Measurements from ENCODE around the gene FBF1. TPM values are rescaled to one million over a fixed set of nuclear protein-coding genes. Genes with fewer than 3 reads are reported as not detected.

The FBF1 gene
- total RNA-seq, 6 experiments from 2014 or later, result 0.86 to 3.1 (median 2.7) TPM

- no peak for TF ChIP-seq POLR2A (IDR thresholded peaks at IDR 0.05)
- TF ChIP-seq CTCF (IDR thresholded peaks at IDR 0.05), result no peak
- intact Hi-C loops (cut with DNase I), result no loop called here
Observed at GRCh38 chr17:75914643-75915267, 26.1 kb downstream of the FBF1 start.

GRCh38 chr17:75913537-75914210, 27.2 kb downstream of the FBF1 start:
- WGBS (ENCODE audit: insufficient coverage, low coverage, low lambda C conversion rate, missing lambda C conversion rate), result 88% methylated on average over 5 of the region's 32 CpGs
- no peaks in the 10 kb centered on the region for H3K36me3 ChIP-seq
- ATAC-seq, result peak in 1 of 4 donors; percentile 6
- no peak for TF ChIP-seq POLR2A (IDR thresholded peaks at IDR 0.05)
- TF ChIP-seq CTCF (IDR thresholded peaks at IDR 0.05), result no peak
- no peaks in the 10 kb centered on the region for H3K27me3 ChIP-seq
- no peak for DNase-seq
- H3K27ac ChIP-seq, result no peak overlapping the region
- intact Hi-C loops (cut with DNase I), result no loop called here
- H3K9me3 ChIP-seq, result no peaks in the 10 kb centered on the region
- H3K4me3 ChIP-seq, result no peak overlapping the region
- no peaks in the 10 kb centered on the region for H3K4me1 ChIP-seq

More at GRCh38 chr17:75914643-75915267, 26.1 kb downstream of the FBF1 start:
- Histone ChIP-seq H3K36me3 (no peaks in the 10 kb centered on the region), H3K9me3 (no peaks in the 10 kb centered on the region), H3K4me1 (no peaks in the 10 kb centered on the region), H3K4me3 (no peak overlapping the region), H3K27ac (no peak overlapping the region), H3K27me3 (no peaks in the 10 kb centered on the region)
- WGBS (ENCODE audit: insufficient coverage, low coverage, low lambda C conversion rate, missing lambda C conversion rate), result 100% methylated on average over 1 of the region's 34 CpGs
- no peak for DNase-seq
- no peak for ATAC-seq

GRCh38 chr17:75910699-75911098, 30.1 kb downstream of the FBF1 start:
- Histone ChIP-seq H3K9me3 (no peaks in the 10 kb centered on the region), H3K27ac (no peak overlapping the region), H3K27me3 (no peaks in the 10 kb centered on the region), H3K4me1 (peaks cover 0 to under 1% (median 0%) of the 10 kb centered on the region in 4 donors), H3K4me3 (no peak overlapping the region), H3K36me3 (no peaks in the 10 kb centered on the region)
- intact Hi-C loops (cut with DNase I), result no loop called here
- TF ChIP-seq CTCF (IDR thresholded peaks at IDR 0.05) (no peak), POLR2A (IDR thresholded peaks at IDR 0.05) (no peak)
- DNase-seq, result no peak
- 83% methylated on average over 1 of the region's 6 CpGs for WGBS (ENCODE audit: insufficient coverage, low coverage, low lambda C conversion rate, missing lambda C conversion rate)
- no peak for ATAC-seq

- H3K27ac ChIP-seq, result no peak overlapping the region
- peaks cover 0 to 6% (median 0%) of the 10 kb centered on the region in 4 donors for H3K4me1 ChIP-seq
- H3K4me3 ChIP-seq, result no peak overlapping the region
- WGBS (ENCODE audit: insufficient coverage, low coverage, low lambda C conversion rate, missing lambda C conversion rate), result 90% methylated on average over 5 of the region's 11 CpGs
- no peaks in the 10 kb centered on the region for H3K36me3 ChIP-seq
- H3K27me3 ChIP-seq, result no peaks in the 10 kb centered on the region
- intact Hi-C loops (cut with DNase I), result loop anchor here (5.0 kb wide), 1 partner anchor 97 kb away; no protein-coding TSS in a partner anchor
- TF ChIP-seq CTCF (IDR thresholded peaks at IDR 0.05), result no peak
- TF ChIP-seq POLR2A (IDR thresholded peaks at IDR 0.05), result no peak
- ATAC-seq (no peak), DNase-seq (peak in 1 of 3 donors; percentile 57)
- no peaks in the 10 kb centered on the region for H3K9me3 ChIP-seq
Observed at GRCh38 chr17:75909812-75910274, 31.0 kb downstream of the FBF1 start.

Measured in right lobe of liver (tissue), 6 donors.